Fibroblast of skin of back (primary cell): ENCODE data around the gene MAML3.

Source experiments
- DNase-seq: peaks from one replicate; pipeline ENCODE4 v3.0.0-alpha.2; 2013

MAML3 gene

DNA sequence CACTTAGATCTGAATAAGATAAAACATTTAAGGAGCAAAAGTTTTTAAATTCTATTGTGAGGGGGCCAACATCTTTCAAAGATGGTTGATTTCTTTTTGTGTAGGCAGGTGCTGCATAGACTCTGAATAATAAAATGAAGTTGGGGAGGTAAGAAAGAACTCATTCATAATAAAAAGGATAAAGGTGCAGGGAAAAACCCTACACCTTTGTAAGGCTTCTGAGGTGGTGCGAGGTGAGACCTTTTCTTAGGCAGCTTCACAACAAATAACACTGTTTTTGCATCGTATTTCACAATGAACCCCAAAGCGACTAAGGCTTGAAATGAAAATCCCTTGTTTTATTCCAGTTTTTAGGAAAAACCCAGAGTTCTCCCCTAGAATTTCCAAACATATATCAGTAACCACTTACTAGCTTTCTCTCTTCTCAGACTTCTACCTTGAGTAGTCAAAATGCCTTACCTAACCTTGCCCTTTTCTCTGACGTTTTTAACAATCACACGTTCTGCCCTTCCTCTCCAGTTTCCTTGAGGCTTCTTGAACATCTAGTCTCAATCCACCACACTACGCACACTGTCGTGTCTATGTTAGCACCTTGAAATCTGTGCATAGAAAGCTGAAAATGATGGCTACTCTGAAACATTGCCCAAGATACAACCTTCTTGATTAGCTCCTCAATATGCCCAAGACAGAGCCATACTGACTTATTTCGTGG, 30.2 kb downstream of the MAML3 start:
- no peak for DNase-seq

DNA sequence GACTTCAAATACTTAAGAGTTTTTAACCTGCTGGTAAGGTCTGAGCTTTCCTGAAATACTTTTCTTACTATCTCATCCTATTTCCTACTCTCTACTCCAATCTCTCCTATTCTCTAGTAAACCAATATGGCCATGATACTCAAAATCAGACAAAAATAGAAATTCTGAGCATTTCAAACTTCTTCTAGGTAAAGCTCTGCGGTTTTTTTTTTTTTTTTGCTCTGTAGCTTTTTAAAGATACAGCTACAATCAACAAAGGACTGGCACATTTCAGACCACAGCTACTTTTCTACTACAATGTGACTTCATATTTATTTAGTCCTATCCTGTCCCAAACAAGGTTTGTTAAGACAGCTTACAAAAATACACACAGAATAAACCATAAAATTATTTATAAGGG, 31.1 kb downstream of the MAML3 start:
- no peak for DNase-seq

DNA sequence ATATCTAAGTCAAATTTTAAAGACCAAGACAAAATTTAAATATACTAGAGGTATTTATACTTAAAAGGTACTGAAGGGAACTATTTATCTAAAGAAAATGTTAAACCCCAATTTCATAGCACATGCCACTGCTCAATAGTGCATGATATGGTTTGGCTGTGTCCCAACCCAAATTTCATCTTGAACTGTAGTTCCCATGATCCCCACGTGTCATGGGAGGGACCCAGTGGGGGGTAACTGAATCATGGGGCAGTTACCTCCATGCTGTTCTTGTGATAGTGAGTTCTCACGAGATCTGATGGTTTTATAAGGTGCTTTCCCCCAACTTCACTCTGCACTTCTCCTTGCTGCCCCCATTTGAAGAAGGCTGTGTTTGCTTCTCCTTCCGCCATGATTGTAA, 32.3 kb downstream of the MAML3 start:
- DNase-seq = no peak

DNA sequence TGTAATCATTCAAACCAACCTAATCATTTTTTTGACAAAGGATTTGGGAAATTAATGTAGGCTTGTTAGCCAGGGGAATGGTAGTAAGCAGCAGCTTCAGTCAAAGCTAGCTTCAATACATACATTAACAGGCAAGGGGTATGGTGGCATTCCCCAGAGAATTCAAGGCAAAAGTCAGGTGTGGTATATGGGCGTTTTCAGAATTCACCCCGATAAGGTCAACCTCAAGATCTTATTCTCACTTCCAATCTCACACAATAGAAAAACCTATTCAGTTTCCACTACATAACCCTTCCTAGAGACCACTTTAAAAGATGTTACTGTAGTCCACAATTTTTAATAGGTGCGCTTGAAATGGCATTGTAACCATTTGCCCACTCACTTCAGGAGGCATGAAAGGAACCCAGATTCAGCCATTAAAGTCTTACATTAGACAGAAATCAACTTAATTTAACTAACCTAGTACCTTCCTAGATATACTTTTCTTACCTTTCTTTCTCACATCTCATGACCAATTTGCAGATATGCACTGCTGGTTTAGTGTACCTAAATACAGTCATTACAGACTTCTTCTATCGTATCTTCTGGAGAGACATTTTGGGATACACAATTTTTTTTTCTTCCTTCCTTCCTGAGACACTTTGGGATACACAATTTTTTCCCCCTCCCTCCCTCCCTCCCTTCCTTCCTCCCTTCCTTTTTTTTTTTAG, 34.9 kb downstream of the MAML3 start:
- DNase-seq = no peak

DNA sequence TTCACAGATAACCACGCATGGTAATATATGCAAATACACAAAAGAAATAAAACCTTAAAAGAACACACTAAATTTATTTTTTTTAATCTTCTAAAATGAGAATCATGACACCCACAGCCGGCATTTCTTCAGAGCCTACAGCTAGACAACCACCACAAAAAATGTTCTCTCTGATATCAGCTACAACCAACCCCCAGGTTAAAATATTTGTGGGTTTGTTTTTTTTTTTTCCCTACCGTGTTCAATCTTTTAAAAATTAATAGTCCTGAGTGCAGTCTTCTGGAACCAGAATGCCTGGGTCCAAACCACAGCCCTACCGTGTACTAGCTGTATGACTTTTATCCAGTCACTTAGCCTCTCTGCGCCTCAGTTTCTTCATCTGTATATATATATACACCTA, 36.0 kb downstream of the MAML3 start:
- no peak for DNase-seq

DNA sequence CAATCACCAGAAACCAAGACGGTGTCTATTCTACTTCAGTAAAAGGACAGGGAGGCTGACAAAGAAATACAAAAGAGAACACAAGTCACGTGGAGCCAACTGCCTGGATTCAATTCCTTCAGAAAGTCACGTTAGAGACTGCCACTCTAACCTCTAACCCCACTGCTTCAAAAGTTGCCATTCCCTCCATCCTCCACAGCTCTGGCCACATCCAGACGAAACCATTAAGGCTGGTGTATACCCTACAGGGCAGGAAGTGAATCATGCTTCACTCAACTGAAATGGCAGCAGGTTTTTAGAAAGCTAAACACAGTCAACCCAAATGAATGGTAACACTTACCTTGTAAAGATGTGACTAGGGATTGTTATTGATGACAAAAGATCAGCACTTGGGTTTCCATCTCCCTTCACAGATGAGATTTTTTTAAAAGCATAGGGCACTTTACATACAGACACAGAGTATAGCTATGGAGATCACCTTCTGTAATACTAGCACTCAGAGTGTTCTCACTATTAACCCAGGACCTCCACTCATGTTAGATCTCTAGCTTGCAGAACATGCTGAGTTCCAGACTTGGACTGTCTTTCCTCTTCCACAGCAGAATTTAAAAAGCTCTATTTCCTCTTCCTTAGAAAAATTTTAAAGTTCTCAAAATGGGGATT, 37.4 kb downstream of the MAML3 start:
- DNase-seq = no peak

DNA sequence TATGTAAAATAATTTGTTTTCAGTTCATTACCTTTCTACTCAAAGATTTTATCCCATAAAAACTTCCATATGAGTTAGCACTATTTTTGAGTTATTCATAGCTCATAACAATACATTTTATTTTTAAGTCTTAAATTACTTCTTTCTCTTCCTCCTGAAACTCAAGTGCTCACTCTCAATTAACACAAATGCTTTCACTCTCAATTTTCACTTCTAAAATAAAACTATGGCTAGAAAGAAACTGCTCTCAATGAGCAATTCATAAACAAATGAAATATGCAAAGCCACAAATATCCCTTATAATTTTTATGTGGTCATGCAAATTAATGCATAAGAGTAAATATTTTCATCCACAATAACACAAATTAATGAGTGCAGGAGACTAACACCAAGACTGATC, 38.8 kb downstream of the MAML3 start:
- no peak for DNase-seq

DNA sequence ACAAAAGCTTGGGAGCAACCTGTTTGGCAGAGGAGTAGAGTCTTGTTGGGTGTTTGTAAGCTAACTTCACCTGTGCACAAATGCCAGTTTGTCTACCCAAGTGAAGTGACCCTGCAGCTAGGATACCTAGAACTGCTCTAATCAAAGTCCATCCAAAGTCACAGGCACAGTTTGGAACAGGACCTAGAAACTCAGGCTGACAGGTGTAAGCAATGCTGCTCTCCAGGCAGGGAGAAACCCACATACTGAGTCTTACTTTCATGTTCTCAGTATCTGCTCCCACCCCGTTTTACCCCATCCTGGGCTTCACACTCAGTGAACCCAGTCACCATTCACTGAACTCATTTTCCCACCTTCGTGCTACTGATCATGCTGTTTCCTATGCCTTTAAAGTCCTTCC, 40.3 kb downstream of the MAML3 start:
- no peak for DNase-seq

DNA sequence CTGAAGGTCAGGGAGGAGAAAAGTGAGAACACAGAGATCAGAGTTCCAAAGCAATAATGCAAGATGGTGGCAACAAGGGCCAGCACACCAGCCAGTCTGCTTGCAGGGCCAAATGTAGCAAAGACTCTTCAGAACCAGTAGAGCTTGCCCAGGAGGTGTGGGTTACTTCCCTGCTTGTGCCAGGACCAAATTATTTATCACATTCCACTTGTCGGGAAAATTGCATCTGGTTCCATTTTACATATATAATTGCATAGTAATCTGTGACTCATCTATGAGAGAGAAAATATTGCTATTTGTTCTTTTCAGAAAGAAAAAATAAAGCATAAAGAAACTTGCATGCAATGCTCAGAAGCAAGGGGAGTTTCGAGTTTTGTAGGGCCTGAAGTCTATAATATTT, 41.4 kb downstream of the MAML3 start:
- peak; percentile 40 for DNase-seq

DNA sequence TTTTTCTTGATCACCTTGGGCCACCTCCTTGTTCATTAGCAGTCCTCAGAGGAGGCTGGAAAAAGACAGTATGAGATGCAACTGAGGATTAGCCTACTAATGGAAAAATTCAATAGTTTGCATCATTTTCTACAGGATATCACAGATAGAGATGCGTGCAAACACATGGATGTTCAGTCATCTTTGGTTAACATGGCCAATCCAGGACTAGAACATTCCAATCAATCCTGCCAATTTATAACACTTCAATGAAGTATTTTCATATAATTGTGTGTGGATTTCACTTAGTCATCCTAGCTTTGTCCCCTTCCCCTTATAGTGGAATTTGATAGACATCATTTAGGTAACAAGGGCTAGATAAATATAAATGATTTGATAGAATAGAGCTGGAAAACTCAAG, 42.7 kb downstream of the MAML3 start:
- no peak for DNase-seq

DNA sequence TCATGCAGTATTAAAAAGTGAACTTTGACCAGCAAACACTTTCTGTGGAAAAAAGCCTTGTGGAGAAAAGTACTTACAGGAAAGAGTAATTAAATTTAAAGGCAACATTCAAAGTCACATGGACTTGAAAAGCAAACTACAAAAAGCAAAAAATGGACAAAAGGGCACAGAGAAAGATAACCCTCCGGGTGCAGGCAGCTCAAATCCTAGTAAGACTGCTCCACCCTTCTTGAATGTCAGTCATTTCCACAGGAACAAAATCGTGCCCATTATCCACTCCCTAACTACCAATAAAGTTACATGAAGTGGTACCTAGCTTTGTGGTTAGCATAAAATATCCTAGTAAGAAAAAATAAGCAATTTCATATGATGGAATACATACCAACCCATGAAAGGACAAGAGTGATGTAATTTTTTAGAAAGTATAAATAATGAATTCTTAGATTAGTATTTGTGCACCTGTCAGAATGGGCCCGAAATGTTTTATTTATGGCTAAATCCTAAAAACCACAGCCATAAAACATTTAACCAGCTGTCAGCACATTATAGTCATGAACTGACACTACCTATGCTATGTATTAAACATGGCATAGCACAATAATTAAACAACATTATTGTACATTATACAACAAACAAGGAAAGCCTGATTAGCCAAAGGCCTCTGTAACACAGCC, 43.3 kb downstream of the MAML3 start:
- no peak for DNase-seq

DNA sequence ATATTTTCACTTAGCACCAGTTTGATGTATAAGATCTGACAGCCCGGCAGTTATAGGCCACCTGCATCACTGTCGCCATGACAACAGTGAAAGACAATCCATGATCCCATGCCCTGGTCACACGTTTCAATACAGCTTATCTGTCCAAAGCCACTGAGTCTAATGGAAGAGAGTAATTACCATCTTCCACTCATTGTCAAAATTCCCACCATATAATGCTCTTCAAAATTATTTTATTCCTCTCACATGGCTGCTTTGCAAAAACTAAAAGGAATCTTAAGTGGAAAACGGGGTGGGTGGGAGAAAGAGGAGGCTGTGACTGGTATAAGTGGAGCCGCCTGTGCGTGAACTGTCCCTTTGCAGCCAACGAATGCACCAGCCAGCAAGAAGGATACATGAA, 44.2 kb downstream of the MAML3 start:
- DNase-seq = no peak

DNA sequence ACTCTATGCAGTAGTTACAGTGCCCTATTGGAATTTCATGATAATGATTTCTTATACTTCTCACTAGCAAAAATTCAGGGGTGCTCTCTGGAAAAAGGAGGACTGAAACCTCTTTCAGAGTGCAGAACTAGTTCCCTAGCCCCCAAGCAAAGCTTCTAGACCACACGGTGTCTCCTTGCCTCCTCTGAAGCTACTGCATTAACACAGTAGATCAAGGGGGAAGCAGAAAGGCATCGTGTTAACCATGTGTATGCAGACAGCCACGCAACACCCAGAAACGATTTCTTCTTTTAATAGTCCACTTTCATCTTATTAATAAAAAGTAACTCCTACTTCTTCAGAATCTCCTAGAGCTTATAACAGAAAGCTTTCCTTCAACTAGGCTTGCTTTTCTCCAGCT, 44.7 kb downstream of the MAML3 start:
- DNase-seq = no peak

DNA sequence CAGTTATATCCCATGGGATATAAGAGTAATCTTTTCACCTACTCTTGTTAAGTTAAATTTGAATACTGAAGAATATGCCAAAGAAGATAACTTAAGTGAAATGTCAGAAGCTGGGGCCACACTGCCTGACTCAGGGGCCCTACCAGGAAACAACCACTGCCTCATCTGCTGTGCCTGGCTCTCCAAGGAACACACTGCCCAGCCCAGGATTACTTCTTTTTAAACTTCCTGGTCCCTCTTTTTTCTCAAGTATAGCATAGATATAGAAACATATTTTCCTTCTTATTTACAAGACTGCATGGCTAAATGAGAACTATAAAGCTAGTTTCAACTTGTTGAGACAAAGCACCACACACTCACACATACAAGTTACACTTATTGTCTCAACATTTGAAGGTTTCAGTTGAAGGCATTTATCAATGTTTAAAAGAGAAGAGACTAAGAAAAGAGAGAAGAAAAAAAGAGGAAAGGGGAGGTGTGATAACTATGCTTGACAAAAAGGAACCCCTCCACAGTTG, 45.2 kb downstream of the MAML3 start:
- no peak for DNase-seq

DNA sequence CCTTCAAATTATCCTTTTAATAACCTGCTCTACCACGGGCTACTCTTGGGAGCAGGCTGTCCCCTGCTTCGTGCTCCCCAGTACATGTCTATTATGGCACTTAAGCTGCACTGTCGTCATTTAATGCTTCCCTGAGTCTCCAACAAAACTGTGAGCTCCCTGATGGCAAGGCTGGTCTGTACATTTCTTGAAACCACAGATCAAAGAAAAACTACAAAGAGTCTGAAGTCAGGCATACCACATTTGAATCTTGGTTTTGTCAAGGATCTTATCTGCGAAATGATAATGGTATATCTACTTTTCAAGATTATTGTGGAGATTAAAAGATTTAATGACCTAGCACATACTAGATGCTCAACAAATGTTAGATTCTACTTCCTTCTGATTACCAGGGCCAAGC, 45.7 kb downstream of the MAML3 start:
- DNase-seq = no peak

DNA sequence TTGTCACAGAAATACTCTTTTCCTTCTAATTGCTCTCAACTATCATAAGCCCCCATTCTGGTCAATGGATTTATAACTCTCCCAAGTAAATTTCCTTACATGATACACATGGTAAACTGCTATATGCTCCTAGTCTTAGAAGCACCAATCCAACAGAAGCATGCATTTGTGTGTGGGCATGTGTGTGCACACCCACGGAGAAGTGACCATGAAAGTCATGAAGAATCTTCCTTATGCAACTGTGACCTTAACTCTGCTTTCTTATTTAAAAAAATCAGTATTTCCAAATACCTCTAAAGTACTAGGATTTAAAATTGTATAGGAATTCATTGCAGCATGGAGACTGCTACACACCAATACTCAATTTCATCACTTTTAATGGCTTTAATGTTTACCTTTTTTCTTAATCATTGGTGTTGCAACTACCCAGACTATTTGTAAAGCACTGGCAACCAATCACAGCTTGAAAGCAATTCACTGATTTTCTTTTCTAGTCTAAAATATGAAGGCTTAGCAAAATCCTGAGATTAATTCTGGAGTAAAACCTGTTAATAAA, 47.6 kb downstream of the MAML3 start:
- DNase-seq = no peak

DNA sequence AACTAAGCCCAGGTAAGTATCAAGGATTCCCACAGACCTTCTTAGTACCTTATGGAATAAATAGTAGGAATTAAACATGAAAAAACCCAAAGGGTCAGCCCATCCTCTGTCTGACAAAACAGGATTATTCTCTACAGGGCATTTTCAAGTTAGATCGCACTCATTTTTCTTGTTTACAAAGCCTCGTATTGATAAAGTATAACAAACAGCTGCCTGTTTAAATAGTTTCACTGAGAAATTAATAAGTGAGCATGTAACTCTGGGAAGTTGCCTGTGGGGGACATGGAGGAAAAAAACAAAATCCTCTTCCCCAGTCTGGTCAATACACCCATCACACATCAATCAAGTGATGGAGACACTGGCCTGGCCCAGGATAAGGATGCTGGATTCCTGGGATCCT, 48.5 kb downstream of the MAML3 start:
- no peak for DNase-seq

DNA sequence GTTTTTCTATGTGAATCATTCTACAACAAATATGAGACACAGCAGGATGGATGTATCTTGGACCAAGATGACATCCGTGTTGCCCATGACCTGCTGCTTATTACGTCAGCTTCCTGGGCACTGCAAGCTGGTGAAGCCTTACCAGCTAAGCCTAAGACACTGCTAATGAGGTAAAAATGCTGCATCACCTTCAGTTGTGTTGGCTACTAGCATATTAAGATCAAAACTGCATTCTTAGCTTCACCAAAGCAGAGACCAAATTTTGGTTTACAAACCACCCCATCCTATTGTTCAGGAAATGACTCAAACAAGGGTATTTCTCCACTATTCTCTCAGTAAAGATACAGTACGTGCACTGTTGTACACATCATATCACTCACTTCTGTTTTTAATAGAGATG, 50.3 kb downstream of the MAML3 start:
- DNase-seq = peak; percentile 73

DNA sequence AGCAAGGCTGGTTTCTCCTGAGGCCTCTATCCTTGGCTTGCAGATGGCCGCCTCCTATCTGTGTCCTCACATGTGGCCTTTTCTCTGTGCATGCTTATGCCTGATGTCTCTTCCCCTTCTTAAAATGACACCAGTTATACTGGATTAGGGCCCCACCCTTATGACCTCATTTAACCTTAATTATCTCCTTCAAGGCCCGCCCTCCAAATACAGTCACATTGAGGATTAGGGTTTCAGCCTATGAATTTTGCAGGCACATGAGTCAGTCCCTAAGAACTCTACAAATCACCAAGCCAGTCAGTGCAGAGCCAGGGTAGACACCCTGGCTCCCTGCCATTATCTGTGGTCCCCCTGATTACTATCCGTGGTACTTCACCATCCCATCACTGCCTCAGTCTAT, 51.6 kb downstream of the MAML3 start:
- peak; percentile 58 for DNase-seq

DNA sequence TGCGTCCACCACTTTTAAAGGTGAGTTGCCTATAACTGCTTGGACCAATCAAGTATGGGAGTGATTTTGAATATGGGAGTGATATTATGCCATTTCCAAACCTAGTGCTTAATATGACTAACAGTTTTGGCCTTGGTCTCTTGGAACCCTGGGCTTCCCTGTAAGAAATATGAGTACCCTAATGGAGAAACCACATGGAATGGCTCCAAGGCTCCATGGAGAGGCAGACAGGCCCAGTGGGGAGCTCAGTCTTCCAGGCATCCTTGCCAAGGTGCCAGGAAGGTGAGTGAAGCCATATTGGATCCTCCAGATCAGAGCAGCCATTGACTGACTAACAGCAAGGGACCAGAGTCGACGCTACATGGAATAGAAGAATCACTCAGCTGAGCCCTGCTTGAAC, 53.2 kb downstream of the MAML3 start:
- no peak for DNase-seq

DNA sequence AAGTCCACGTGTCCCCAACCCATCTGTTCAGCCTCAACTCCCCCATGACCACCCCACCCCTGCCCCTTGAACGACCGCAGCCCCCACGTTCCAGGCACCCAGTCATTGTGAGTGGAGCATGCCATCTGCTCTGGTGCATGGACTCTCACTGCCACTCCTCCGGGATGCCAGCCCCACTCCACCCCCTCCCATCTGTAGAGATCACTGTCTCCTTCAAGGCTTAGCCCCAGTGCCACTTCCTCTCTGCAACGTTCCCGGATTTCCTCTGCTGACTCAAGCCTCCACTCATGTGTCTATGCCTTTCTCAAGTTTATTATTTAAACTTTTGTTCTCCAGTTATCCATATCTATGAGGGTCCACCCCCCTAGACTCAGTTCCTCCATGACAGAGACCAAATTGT, 54.0 kb downstream of the MAML3 start:
- no peak for DNase-seq

DNA sequence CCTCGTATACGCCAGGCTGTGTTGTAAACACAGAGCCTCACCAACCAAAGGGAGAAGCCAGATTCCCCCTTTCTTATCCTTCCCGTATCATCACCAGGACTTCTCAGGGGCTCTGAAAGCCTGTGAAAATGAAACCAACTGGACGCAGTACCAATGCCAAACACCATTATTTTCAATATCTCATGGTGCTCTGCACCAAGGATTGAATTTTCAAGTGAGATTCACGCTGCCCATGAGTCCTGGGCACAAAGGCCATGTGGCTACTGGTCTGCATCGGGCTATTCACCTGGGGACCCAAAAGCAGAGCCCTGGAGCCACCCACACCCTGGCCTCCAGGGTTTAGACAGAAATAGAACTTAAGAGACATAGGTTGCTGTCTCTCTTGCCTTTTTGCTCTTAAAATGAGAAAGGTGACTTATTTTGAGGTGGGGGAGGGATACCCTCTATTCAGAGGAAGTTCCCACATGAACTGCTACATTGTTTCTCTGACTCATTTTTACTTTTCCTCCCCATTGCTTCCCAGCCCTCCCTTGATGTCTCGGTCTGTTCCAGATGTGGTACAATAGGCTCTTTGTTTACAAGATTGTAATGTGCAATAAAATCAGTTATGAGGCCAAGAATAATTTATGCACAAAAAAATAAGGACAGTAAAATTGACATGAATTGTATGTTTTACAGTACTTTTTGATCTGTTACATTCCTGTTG, 55.4 kb downstream of the MAML3 start:
- DNase-seq = no peak
